Suprapubic skin (tissue), 3 donors: ENCODE measurements around the gene GZMH.

ENCODE experiments used
- POLR2AphosphoS5 ChIP-seq, 3 donors: sonication (generic); formaldehyde crosslinking; IDR thresholded peaks; one replicate each; pipeline ENCODE4 v1.6.1; 2017; ENCODE audit warnings: antibody characterized with exemption in 3 of 3
- TF ChIP-seq, protein P1 (sequence below), 2 donors: fragments of 200-600 bp in 1 of 2; fragments of 450-650 bp in 1 of 2; sonication (generic) in 1 of 2; IDR thresholded peaks; one replicate each; pipeline ENCODE4 v1.5.1; 2016 to 2019; ENCODE audit warnings: antibody characterized with exemption in 2 of 2, mild to moderate bottlenecking in 1 of 2, moderate library complexity in 1 of 2

DNA sequence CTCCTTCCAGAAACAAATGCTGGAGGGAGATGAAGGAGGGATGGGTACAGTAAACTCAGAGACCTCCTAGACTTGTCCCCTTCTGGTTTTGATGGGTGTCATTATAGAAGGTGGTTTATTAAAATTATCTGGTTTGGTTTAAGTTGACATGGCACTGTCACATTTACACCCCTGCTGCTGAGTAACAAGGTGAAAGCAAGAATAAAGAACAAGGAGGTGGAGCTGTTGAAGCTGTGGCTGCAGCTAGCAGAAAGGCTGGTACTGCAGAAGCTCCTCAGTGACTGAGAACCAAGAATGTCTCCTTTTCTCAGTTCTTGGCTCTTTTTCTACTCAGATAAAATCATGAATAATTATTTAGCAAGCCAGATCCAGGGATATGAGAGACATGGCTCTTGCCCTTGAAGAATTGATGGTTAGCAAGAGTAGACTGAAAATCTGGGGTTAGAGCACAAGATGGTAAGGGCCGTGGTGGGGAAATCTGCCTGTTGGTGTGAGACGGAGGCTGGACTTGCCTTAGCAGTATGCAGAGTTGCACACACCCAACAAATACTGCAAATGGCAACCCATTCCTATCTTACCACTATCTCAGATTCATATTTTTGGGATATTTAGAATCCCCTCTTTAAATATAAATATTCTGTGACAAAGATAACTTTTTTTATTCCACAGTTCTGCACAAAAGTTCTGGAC lies at the start of gene GZMH:
- no peak for TF ChIP-seq POLR2AphosphoS5 (IDR thresholded peaks at IDR 0.05)
- TF ChIP-seq, protein P1, sequence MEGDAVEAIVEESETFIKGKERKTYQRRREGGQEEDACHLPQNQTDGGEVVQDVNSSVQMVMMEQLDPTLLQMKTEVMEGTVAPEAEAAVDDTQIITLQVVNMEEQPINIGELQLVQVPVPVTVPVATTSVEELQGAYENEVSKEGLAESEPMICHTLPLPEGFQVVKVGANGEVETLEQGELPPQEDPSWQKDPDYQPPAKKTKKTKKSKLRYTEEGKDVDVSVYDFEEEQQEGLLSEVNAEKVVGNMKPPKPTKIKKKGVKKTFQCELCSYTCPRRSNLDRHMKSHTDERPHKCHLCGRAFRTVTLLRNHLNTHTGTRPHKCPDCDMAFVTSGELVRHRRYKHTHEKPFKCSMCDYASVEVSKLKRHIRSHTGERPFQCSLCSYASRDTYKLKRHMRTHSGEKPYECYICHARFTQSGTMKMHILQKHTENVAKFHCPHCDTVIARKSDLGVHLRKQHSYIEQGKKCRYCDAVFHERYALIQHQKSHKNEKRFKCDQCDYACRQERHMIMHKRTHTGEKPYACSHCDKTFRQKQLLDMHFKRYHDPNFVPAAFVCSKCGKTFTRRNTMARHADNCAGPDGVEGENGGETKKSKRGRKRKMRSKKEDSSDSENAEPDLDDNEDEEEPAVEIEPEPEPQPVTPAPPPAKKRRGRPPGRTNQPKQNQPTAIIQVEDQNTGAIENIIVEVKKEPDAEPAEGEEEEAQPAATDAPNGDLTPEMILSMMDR (IDR thresholded peaks at IDR 0.05), result no peak
